Anterior cingulate cortex (tissue), 58 donors: ENCODE measurements around the gene KLHL2.

ENCODE experiments used
- DNase-seq, 58 donors: peaks; one replicate each; lab custom pipeline; 2025; lab: John Stamatoyannopoulos, UW

Gene KLHL2

DNA sequence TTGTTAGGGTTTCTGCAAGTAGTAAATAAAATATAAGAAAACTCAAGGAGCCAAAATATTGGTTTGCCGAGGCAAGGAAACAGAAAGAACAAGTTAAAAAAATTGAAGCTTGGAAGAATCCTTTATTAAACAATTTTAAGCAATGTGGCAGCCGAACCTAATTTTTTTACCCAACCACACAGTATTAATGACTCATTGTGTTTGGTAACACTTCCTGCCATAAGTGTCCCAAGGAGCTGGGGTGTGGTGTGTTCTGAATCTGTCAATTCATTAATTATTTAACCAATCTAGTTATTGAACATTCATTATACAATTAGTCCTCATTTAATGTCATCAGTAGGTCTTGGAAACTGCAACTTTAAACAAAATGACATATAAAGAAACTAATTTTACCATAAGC is 152.1 kb downstream of the KLHL2 start:
- no peak for DNase-seq

- no peak for DNase-seq
Observed at GRCh38 chr4:165360041-165360695, 152.8 kb downstream of the KLHL2 start.

DNA sequence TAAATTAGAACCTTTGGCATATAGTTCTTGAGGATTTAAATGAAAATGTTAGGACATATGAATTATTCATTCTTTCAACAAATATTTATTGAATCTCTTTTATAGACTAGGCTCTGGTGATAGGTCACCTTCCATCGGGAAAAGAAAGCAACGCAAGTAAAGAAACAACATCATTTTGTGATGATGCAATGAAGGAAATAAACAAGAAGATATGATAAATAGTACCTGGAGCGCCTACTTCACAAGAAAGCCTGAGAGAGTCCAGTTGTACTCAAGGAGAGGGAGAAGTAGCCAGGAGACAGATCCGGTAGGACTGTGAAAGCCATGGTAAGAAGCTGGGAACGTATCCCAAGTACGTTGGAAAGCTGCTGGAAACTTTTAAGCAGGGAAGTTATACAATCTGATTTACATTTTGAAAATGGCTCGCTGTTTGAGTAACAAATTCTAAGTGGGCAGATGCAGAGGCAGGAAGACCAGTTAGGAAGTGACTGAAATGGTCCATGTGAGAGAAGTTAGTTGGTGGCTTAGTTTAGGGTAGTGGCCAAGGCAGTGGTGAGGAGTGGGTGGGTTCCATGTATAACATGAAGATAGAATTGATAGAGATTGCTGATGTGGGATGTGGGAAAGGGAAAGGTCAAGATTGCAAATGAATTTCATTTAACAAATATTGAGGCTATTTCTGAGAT is 153.8 kb downstream of the KLHL2 start:
- no peak for DNase-seq

DNA sequence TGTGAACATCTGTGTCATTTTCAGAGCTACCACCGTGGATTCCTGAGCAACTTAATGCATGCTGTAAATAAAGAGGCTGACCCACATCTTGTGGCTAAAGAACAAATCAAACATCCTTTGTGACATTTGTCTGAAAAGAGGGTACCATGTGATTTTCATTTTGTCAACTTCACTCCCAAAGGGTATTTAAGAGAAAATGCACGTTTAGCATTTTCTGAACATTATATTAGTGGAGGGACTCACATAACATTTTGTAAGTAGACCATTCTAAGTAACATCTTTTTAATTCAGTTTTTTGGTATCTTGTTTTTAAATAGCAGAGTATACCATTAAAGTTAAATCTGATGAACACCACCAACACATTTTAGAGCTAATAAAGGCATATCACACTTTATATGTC is 154.4 kb downstream of the KLHL2 start:
- no peak for DNase-seq

DNA sequence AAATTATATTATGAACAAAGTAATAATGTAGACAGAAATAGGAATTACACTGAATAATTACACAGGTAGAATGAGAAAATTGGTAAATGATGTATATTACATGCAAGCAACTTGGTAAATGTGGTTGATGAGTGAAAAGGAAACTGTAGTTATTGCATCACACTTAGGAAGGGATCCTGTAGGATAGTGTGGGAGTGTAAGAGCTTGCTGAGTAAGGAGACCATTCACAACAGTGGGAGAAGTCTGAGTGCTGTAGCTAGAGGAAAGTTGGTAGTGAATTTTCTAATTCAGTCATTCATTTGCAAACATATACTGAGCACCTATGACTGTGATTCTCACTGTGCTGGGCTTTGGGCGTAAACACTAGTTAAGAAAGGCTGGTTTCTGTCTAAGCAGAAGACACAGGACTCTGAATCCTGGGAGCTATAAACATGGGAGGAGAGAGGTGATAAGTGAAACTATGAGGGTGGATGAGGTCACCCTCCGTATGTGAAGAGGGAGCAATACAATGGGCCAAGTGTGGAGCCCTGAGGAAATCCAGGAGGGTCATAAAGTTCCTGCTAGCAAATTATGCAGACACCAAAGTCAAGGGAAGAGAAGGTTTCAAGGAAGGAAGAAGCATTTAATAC is 157.2 kb downstream of the KLHL2 start:
- DNase-seq = no peak

- DNase-seq = no peak
Observed at GRCh38 chr4:165367040-165367439, 159.7 kb downstream of the KLHL2 start.

DNA sequence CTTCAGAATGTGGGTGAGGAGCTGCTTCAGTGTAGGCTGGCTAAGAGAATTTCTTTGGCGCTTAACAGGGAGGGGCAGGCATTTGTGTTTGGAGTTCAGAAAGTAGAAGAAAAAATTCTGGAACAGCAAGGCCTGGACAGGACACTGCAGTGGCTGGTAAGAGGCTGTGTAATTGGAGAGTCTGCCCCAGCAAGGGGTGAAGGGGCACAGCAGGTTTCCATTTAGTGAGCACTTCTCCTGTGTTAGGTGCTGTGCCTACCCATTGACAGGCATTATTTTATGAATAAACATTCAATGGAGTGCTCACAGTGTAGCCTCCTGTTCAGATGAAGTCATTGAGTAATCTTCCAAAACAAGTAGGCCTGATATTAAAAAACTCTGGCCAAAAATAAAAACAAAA is 160.8 kb downstream of the KLHL2 start:
- no peak for DNase-seq

- DNase-seq = no peak
Observed at GRCh38 chr4:165368567-165368966, 161.2 kb downstream of the KLHL2 start.

- no peak for DNase-seq
Observed at GRCh38 chr4:165369522-165369921, 162.2 kb downstream of the KLHL2 start.

- no peak for DNase-seq
Observed at GRCh38 chr4:165370530-165370929, 163.2 kb downstream of the KLHL2 start.
